GM12875 (cell line): ENCODE measurements around the gene PTPRM.

Source experiments
- H3K4me3 ChIP-seq: one replicate; pipeline ENCODE4 v1.5.1; 2011; ENCODE audit warnings: low read depth, low read length, control low read depth
- CTCF ChIP-seq: IDR thresholded peaks from 2 replicates; pipeline ENCODE4 v1.5.1; 2011; ENCODE audit warnings: low read depth, mild to moderate bottlenecking, control low read depth, inconsistent platforms, low read length, moderate library complexity, borderline replicate concordance; ENCODE audit not compliant: insufficient read depth

The PTPRM gene

GRCh38 chr18:7921938-7922587 lies 354.9 kb downstream of the PTPRM start:
- no peak for TF ChIP-seq CTCF
- no peak overlapping the region for H3K4me3 ChIP-seq

GRCh38 chr18:7923105-7923504 lies 356.0 kb downstream of the PTPRM start:
- no peak overlapping the region for H3K4me3 ChIP-seq
- no peak for TF ChIP-seq CTCF

- TF ChIP-seq CTCF, result no peak
- no peak overlapping the region for H3K4me3 ChIP-seq
Measured at GRCh38 chr18:7924616-7925015, 357.5 kb downstream of the PTPRM start.

- no peak overlapping the region for H3K4me3 ChIP-seq
- no peak for TF ChIP-seq CTCF
Measured at GRCh38 chr18:7926526-7926925, 359.4 kb downstream of the PTPRM start.

- H3K4me3 ChIP-seq, result no peak overlapping the region
- no peak for TF ChIP-seq CTCF
Measured at GRCh38 chr18:7927119-7927518, 360.0 kb downstream of the PTPRM start.

- TF ChIP-seq CTCF, result no peak
- no peak overlapping the region for H3K4me3 ChIP-seq
Measured at GRCh38 chr18:7931763-7932162, 364.6 kb downstream of the PTPRM start.

GRCh38 chr18:7937268-7937667 lies 370.2 kb downstream of the PTPRM start:
- TF ChIP-seq CTCF, result no peak
- no peak overlapping the region for H3K4me3 ChIP-seq
